Measurements from ENCODE around the gene XRCC4. TPM values are rescaled to one million over a fixed set of nuclear protein-coding genes. Genes with fewer than 3 reads are reported as not detected.

Gene XRCC4
- total RNA-seq, 2 donors from 2014 or later, result 2.9 to 3.4 TPM

- H3K27me3 Mint-ChIP-seq, result no peaks in the 10 kb centered on the region
- no peak for DNase-seq
- no peaks in the 10 kb centered on the region for H3K9me3 ChIP-seq (ENCODE audit: control insufficient read depth, low read length, poor library complexity, severe bottlenecking)
- H3K27ac Mint-ChIP-seq, result no peak overlapping the region
- ATAC-seq, result no peak
- H3K4me3 Mint-ChIP-seq, result no peak overlapping the region
- no peaks in the 10 kb centered on the region for H3K4me1 Mint-ChIP-seq
- H3K36me3 Mint-ChIP-seq (ENCODE audit: low read depth), result no peaks in the 10 kb centered on the region
These were observed 286.5 kb downstream of the XRCC4 start for GRCh38 chr5:83363886-83364275.

GRCh38 chr5:83364312-83365299 is 287.3 kb downstream of the XRCC4 start:
- Mint-ChIP-seq H3K4me1 (no peaks in the 10 kb centered on the region), H3K27me3 (no peaks in the 10 kb centered on the region), H3K36me3 (ENCODE audit: low read depth) (no peaks in the 10 kb centered on the region), H3K4me3 (no peak overlapping the region), H3K27ac (no peak overlapping the region)
- no peak for ATAC-seq
- no peaks in the 10 kb centered on the region for H3K9me3 ChIP-seq (ENCODE audit: control insufficient read depth, low read length, poor library complexity, severe bottlenecking)
- DNase-seq, result no peak

- H3K9me3 ChIP-seq (ENCODE audit: control insufficient read depth, low read length, poor library complexity, severe bottlenecking), result no peaks in the 10 kb centered on the region
- H3K4me1 Mint-ChIP-seq, result no peaks in the 10 kb centered on the region
- no peak overlapping the region for H3K4me3 Mint-ChIP-seq
- H3K27ac Mint-ChIP-seq, result no peak overlapping the region
- no peaks in the 10 kb centered on the region for H3K27me3 Mint-ChIP-seq
- DNase-seq, result no peak
- ATAC-seq, result peak; percentile 32
- H3K36me3 Mint-ChIP-seq (ENCODE audit: low read depth), result no peaks in the 10 kb centered on the region
These were observed 291.0 kb downstream of the XRCC4 start for GRCh38 chr5:83368319-83368718.

GRCh38 chr5:83368835-83369234 is 291.5 kb downstream of the XRCC4 start:
- H3K27me3 Mint-ChIP-seq, result no peaks in the 10 kb centered on the region
- no peak for ATAC-seq
- no peaks in the 10 kb centered on the region for H3K4me1 Mint-ChIP-seq
- DNase-seq, result no peak
- no peaks in the 10 kb centered on the region for H3K36me3 Mint-ChIP-seq (ENCODE audit: low read depth)
- no peaks in the 10 kb centered on the region for H3K9me3 ChIP-seq (ENCODE audit: control insufficient read depth, low read length, poor library complexity, severe bottlenecking)
- H3K4me3 Mint-ChIP-seq, result no peak overlapping the region
- H3K27ac Mint-ChIP-seq, result no peak overlapping the region

GRCh38 chr5:83370957-83371356 is 293.6 kb downstream of the XRCC4 start:
- no peaks in the 10 kb centered on the region for H3K9me3 ChIP-seq (ENCODE audit: control insufficient read depth, low read length, poor library complexity, severe bottlenecking)
- Mint-ChIP-seq H3K4me1 (no peaks in the 10 kb centered on the region), H3K4me3 (no peak overlapping the region), H3K27me3 (no peaks in the 10 kb centered on the region), H3K36me3 (ENCODE audit: low read depth) (no peaks in the 10 kb centered on the region), H3K27ac (no peak overlapping the region)
- DNase-seq, result no peak
- no peak for ATAC-seq

- H3K36me3 Mint-ChIP-seq (ENCODE audit: low read depth), result no peaks in the 10 kb centered on the region
- no peak for ATAC-seq
- H3K27me3 Mint-ChIP-seq, result no peaks in the 10 kb centered on the region
These were observed 294.4 kb downstream of the XRCC4 start for GRCh38 chr5:83371726-83372125.

GRCh38 chr5:83374547-83374946 is 297.2 kb downstream of the XRCC4 start:
- Mint-ChIP-seq H3K27ac (no peak overlapping the region), H3K27me3 (no peaks in the 10 kb centered on the region), H3K36me3 (ENCODE audit: low read depth) (no peaks in the 10 kb centered on the region), H3K4me1 (no peaks in the 10 kb centered on the region), H3K4me3 (no peak overlapping the region)
- ATAC-seq (no peak), DNase-seq (no peak)
- no peaks in the 10 kb centered on the region for H3K9me3 ChIP-seq (ENCODE audit: control insufficient read depth, low read length, poor library complexity, severe bottlenecking)

More at GRCh38 chr5:83371726-83372125, 294.4 kb downstream of the XRCC4 start:
- no peak for DNase-seq
- H3K27ac Mint-ChIP-seq, result no peak overlapping the region
- H3K4me3 Mint-ChIP-seq, result no peak overlapping the region
- no peaks in the 10 kb centered on the region for H3K4me1 Mint-ChIP-seq
- H3K9me3 ChIP-seq (ENCODE audit: control insufficient read depth, low read length, poor library complexity, severe bottlenecking), result no peaks in the 10 kb centered on the region

GRCh38 chr5:83375049-83375745 is 297.9 kb downstream of the XRCC4 start:
- H3K27ac Mint-ChIP-seq, result no peak overlapping the region
- no peaks in the 10 kb centered on the region for H3K9me3 ChIP-seq (ENCODE audit: control insufficient read depth, low read length, poor library complexity, severe bottlenecking)
- ATAC-seq (no peak), DNase-seq (no peak)
- H3K4me3 Mint-ChIP-seq, result no peak overlapping the region
- no peaks in the 10 kb centered on the region for H3K4me1 Mint-ChIP-seq
- H3K27me3 Mint-ChIP-seq, result no peaks in the 10 kb centered on the region
- H3K36me3 Mint-ChIP-seq (ENCODE audit: low read depth), result no peaks in the 10 kb centered on the region

- Mint-ChIP-seq H3K4me1 (no peaks in the 10 kb centered on the region), H3K27ac (no peak overlapping the region), H3K4me3 (no peak overlapping the region), H3K27me3 (no peaks in the 10 kb centered on the region), H3K36me3 (ENCODE audit: low read depth) (peaks cover 2% of the 10 kb centered on the region)
- no peaks in the 10 kb centered on the region for H3K9me3 ChIP-seq (ENCODE audit: control insufficient read depth, low read length, poor library complexity, severe bottlenecking)
- ATAC-seq (no peak), DNase-seq (no peak)
These were observed 299.1 kb downstream of the XRCC4 start for GRCh38 chr5:83376461-83376860.

GRCh38 chr5:83377131-83377865 is 300.0 kb downstream of the XRCC4 start:
- Mint-ChIP-seq H3K4me1 (no peaks in the 10 kb centered on the region), H3K27ac (no peak overlapping the region), H3K27me3 (no peaks in the 10 kb centered on the region), H3K4me3 (no peak overlapping the region), H3K36me3 (ENCODE audit: low read depth) (peaks cover 2% of the 10 kb centered on the region)
- ATAC-seq, result no peak
- H3K9me3 ChIP-seq (ENCODE audit: control insufficient read depth, low read length, poor library complexity, severe bottlenecking), result no peaks in the 10 kb centered on the region
- DNase-seq, result no peak

GRCh38 chr5:83378624-83379289 is 301.4 kb downstream of the XRCC4 start:
- no peaks in the 10 kb centered on the region for H3K4me1 Mint-ChIP-seq
- DNase-seq (no peak), ATAC-seq (no peak)
- H3K27me3 Mint-ChIP-seq, result no peaks in the 10 kb centered on the region
- peaks cover 2% of the 10 kb centered on the region for H3K36me3 Mint-ChIP-seq (ENCODE audit: low read depth)
- H3K27ac Mint-ChIP-seq, result no peak overlapping the region
- H3K9me3 ChIP-seq (ENCODE audit: control insufficient read depth, low read length, poor library complexity, severe bottlenecking), result no peaks in the 10 kb centered on the region
- H3K4me3 Mint-ChIP-seq, result no peak overlapping the region

GRCh38 chr5:83385812-83386211 is 308.5 kb downstream of the XRCC4 start:
- Mint-ChIP-seq H3K27ac (no peak overlapping the region), H3K4me1 (no peaks in the 10 kb centered on the region), H3K27me3 (no peaks in the 10 kb centered on the region), H3K4me3 (no peak overlapping the region), H3K36me3 (ENCODE audit: low read depth) (no peaks in the 10 kb centered on the region)
- no peaks in the 10 kb centered on the region for H3K9me3 ChIP-seq (ENCODE audit: control insufficient read depth, low read length, poor library complexity, severe bottlenecking)
- DNase-seq, result no peak
- no peak for ATAC-seq

- Mint-ChIP-seq H3K36me3 (ENCODE audit: low read depth) (no peaks in the 10 kb centered on the region), H3K4me1 (no peaks in the 10 kb centered on the region), H3K4me3 (no peak overlapping the region), H3K27me3 (no peaks in the 10 kb centered on the region), H3K27ac (no peak overlapping the region)
- DNase-seq (no peak), ATAC-seq (no peak)
- H3K9me3 ChIP-seq (ENCODE audit: control insufficient read depth, low read length, poor library complexity, severe bottlenecking), result no peaks in the 10 kb centered on the region
These were observed 309.7 kb downstream of the XRCC4 start for GRCh38 chr5:83387041-83387440.

Measured in T-helper 17 cell (primary cell).